K562 (cell line): ENCODE data around the gene DALRD3. TPM values are rescaled to one million over a fixed set of nuclear protein-coding genes. Genes with fewer than 3 reads are reported as not detected.

Experiments
- ATAC-seq: fragments of 200-7000 bp; cut with Tn5 transposase; 3 replicates; pipeline ENCODE4 v1.9.1; 2020; ENCODE audit warnings: moderate library complexity
- BruUV-seq: library from RNA; stranded (reverse); fragments of 400-500 nt; replicated peaks from 2 replicates; lab custom pipeline; 2021; lab: Mats Ljungman, UMichigan
- CTCF ChIA-PET: fragments of 300-600 bp; formaldehyde crosslinking; extraction: SDS; loops from one replicate; lab custom pipeline; 2021; ENCODE audit warnings: low intra/inter-chr PET ratio; lab: Yijun Ruan, JAX
- POLR2A ChIA-PET: fragments of 300-600, 350-650 bp; sonication (Branson Sonifier 250); formaldehyde crosslinking; extraction: SDS; loops from one replicate; lab custom pipeline; 2021; ENCODE audit warnings: antibody characterized with exemption, inconsistent platforms; lab: Yijun Ruan, JAX
- DNase-seq, 4 experiments: peaks; one replicate each; pipeline versions ENCODE4 v3.0.0 to v3.0.0-alpha.2; 2011 to 2018; ENCODE audit warnings: low spot score in 3 of 4, mixed read lengths in 3 of 4; ENCODE audit errors: extremely low read depth in 1 of 4
- FAIRE-seq: peaks from 2 replicates; lab custom pipeline; 2011; peaks lifted over from hg19 to GRCh38; lab: Jason Lieb, UNC
- H2AFZ ChIP-seq: 2 replicates; pipeline ENCODE4 v1.6.0; 2011; ENCODE audit warnings: low read depth, low read length, control low read depth, inconsistent platforms
- H3K27ac ChIP-seq: fragments of 200-600 bp; 3 replicates; pipeline ENCODE4 v1.8.0; 2011; ENCODE audit warnings: low read depth, mild to moderate bottlenecking, control low read depth, inconsistent platforms, low read length, moderate library complexity, mixed read lengths; ENCODE audit errors: extremely low read depth
- H3K27me3 ChIP-seq, 2 experiments: fragments of 300-600 bp in 1 of 2; 2 replicates in 1 of 2; 3 replicates in 1 of 2; pipeline versions ENCODE4 v1.6.0 to v1.8.0; 2011; ENCODE audit warnings: inconsistent platforms in 2 of 2, low read length in 2 of 2, mild to moderate bottlenecking in 1 of 2, mixed read lengths in 1 of 2, moderate library complexity in 1 of 2; ENCODE audit not compliant: control insufficient read depth in 2 of 2, insufficient read depth in 2 of 2
- H3K36me3 ChIP-seq: fragments of 300-600 bp; 3 replicates; pipeline ENCODE4 v1.8.0; 2011; ENCODE audit warnings: mild to moderate bottlenecking, low read length, inconsistent platforms; ENCODE audit not compliant: control insufficient read depth, insufficient read depth
- H3K4me1 ChIP-seq, 2 experiments: fragments of 200-600 bp in 1 of 2; replicated peaks in 1 of 2; 2 replicates in 1 of 2; 3 replicates in 1 of 2; pipeline versions ENCODE4 v1.5.1 to v1.8.0; 2011; ENCODE audit warnings: inconsistent platforms in 2 of 2, low read length in 2 of 2, mild to moderate bottlenecking in 1 of 2, mixed read lengths in 1 of 2, moderate library complexity in 1 of 2; ENCODE audit not compliant: control insufficient read depth in 2 of 2, insufficient read depth in 2 of 2
- H3K4me2 ChIP-seq: 2 replicates; pipeline ENCODE4 v1.6.1; 2011; ENCODE audit warnings: low read length, control low read depth, inconsistent platforms, mixed read lengths; ENCODE audit not compliant: insufficient read depth
- H3K4me3 ChIP-seq: fragments of 200-600 bp; sonication (generic), shearing (Covaris generic); 2 replicates; pipeline ENCODE4 v1.5.1; 2016; ENCODE audit warnings: control low read depth, inconsistent platforms
- H3K79me2 ChIP-seq: fragments of 200-600 bp; 3 replicates; pipeline ENCODE4 v1.8.0; 2011; ENCODE audit warnings: low read length, inconsistent platforms; ENCODE audit not compliant: control insufficient read depth, insufficient read depth
- H3K9ac ChIP-seq, 2 experiments: 2 replicates each; pipeline versions ENCODE4 v1.6.0 to v1.6.1; 2011; ENCODE audit warnings: low read depth in 2 of 2, low read length in 2 of 2, control low read depth in 1 of 2, inconsistent platforms in 1 of 2, mild to moderate bottlenecking in 1 of 2, mixed read lengths in 1 of 2; ENCODE audit not compliant: insufficient read depth in 1 of 2
- H3K9me1 ChIP-seq: one replicate; pipeline ENCODE4 v1.6.0; 2011; ENCODE audit warnings: inconsistent platforms, mild to moderate bottlenecking, low read length, moderate library complexity; ENCODE audit not compliant: control insufficient read depth, insufficient read depth
- H3K9me3 ChIP-seq: replicated peaks from 2 replicates; pipeline ENCODE4 v1.5.1; 2011; ENCODE audit warnings: low read depth, low read length, inconsistent platforms; ENCODE audit not compliant: control insufficient read depth, insufficient read depth
- H4K20me1 ChIP-seq: replicated peaks from 2 replicates; pipeline ENCODE4 v1.6.1; 2011; ENCODE audit warnings: low read length, inconsistent platforms, mixed read lengths; ENCODE audit not compliant: control insufficient read depth, insufficient read depth
- GABPA ChIP-seq: fragments of 200-800 bp; sonication (Bioruptor generic); conservative IDR thresholded peaks from 2 replicates; pipeline ENCODE4 v1.6.1; 2016; ENCODE audit warnings: low read depth, missing genetic modification characterization, missing compliant biosample characterization
- PHF8 ChIP-seq: fragments of 200-600 bp; sonication (generic); IDR thresholded peaks from 2 replicates; pipeline ENCODE4 v1.6.1; 2012; ENCODE audit warnings: mixed run types, mild to moderate bottlenecking, inconsistent platforms, low read length, moderate library complexity, borderline replicate concordance
- POLR2A ChIP-seq: fragments of 450-650 bp; conservative IDR thresholded peaks from 2 replicates; pipeline ENCODE4 v1.6.1; 2016
- SUPT5H ChIP-seq: fragments of 450-650 bp; IDR thresholded peaks from 2 replicates; pipeline ENCODE4 v1.6.1; 2016
- ZNF3 ChIP-seq: fragments of 250-450 bp; sonication (Bioruptor Pico); IDR thresholded peaks from 2 replicates; pipeline ENCODE4 v1.5.0; 2021; ENCODE audit warnings: mild to moderate bottlenecking, moderate library complexity
- whole genome bisulfite sequencing: fragments of 100-300 bp; shearing (Covaris generic); methylation state at CpG from one replicate; pipeline ENCODE4 v1.1.6; 2016; ENCODE audit warnings: low coverage, mixed read lengths; ENCODE audit not compliant: insufficient coverage; ENCODE audit errors: missing lambda C conversion rate; 5-methylcytosine and 5-hydroxymethylcytosine counted together
- in situ Hi-C: fragments of 300-500 bp; cut with MboI; formaldehyde crosslinking; loops from 4 replicates; pipeline ENCODE4 v1.15.0; 2018; ENCODE audit warnings: inconsistent platforms, mixed read lengths
- intact Hi-C: fragments of 100-400 bp; cut with micrococcal nuclease; formaldehyde crosslinking; loops from 2 replicates; pipeline ENCODE4 v1.14.2; 2022
- polyA plus RNA-seq, 8 experiments: library from polyadenylated mRNA; depleted of rRNA in 4 of 8; stranded (reverse) in 5 of 8; unstranded in 3 of 8; fragments of >200 nt; fragmentation: Nextera tagmentation in 2 of 8; fragmentation: Illumina TruSeq in 1 of 8; extraction: Ambion mirVana in 2 of 8; extraction: Trizol in 1 of 8; gene quantifications; 2 replicates each; pipeline versions ENCODE4 v1.2.1 to v1.2.3, GENCODE V29; 2011 to 2014; ENCODE audit warnings: inconsistent platforms in 1 of 8, missing spikeins in 1 of 8
- total RNA-seq, 7 experiments: library from RNA; depleted of rRNA in 6 of 7; stranded (reverse); fragments of >200 nt in 6 of 7; fragmentation: Illumina TruSeq in 2 of 7; extraction: Trizol in 2 of 7; gene quantifications; 2 replicates each; pipeline versions ENCODE4 v1.2.1 to v1.2.3, GENCODE V29; 2011 to 2021; ENCODE audit warnings: low replicate concordance in 1 of 7

The DALRD3 gene
- total and polyA plus RNA-seq, 9 of the 15 experiments (the other 6 are each of a cell fraction or from before 2014, with no cell fraction given) = 6.6 to 31.3 (median 14.4) TPM

DNA sequence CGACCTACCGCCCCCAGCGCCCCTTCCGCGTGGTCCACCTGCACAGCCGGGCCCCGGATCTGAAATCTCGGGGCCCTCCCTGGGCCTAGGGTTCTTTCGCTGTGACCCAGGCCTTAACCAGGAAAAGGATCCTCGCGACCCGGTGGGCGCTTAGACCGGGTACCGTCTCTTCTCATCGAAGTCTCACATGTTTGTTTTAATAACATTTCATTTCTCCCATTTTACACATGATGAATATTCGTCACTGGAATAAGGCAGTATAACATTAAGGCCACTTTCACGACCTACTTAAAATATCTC, 277 bp upstream of the DALRD3 start:
- Histone ChIP-seq H3K9ac (peak overlapping the region; percentile 50 to 91), H3K4me1 (peaks cover 8 to 50% of the 10 kb centered on the region in 2 experiments; a peak in 4 of 5 replicates), H3K4me2 (peak overlapping the region; percentile 92), H2AFZ (peak overlapping the region; percentile 63), H4K20me1 (peaks cover 18% of the 10 kb centered on the region; the same call in 1 of the 2 replicates), H3K4me3 (peak overlapping the region; percentile 74), H3K36me3 (peaks cover 42% of the 10 kb centered on the region; the same call in 2 of the 3 replicates), H3K79me2 (peaks cover 57% of the 10 kb centered on the region), H3K27ac (peak overlapping the region; percentile 99), H3K9me1 (peaks cover 3% of the 10 kb centered on the region), H3K9me3 (no peaks in the 10 kb centered on the region), H3K27me3 (no peaks in the 10 kb centered on the region)
- FAIRE-seq (no peak), ATAC-seq (no peak), DNase-seq (no peak)
- TF ChIP-seq GABPA (tag) (peak; percentile 76), PHF8 (peak; percentile 26; the same call in 1 of the 2 replicates), POLR2A (peak; percentile 13; the same call in 1 of the 2 replicates), SUPT5H (peak; percentile 3; the same call in 1 of the 2 replicates), ZNF3 (CRISPR knock-in tag) (no peak)
- BruUV-seq = no TSS peak
- POLR2A ChIA-PET = interaction anchor here (2.5 to 8.4 kb wide), 3 partner anchors 10 to 75 kb away, joined by 15 to 104 read pairs (median 31); partner anchors contain the start of genes IMPDH2, QRICH1 and WDR6
- intact Hi-C loops = no loop called here
- in situ Hi-C loops = no loop called here
- under 1% methylated on average over 17 of the region's 18 CpGs for WGBS
- CTCF ChIA-PET = no interaction called here
